GM18858 (cell line): ENCODE data around the gene MGARP.
"Not testable (repeated sequence)": the region's sequence is repeated elsewhere in the genome, so short reads cannot be mapped to it uniquely, and the experiment has no call there.

Experiments used
- ATAC-seq: cut with Tn5 transposase; IDR thresholded peaks from one replicate; pipeline ENCODE4 v1.9.1; 2021; ENCODE audit not compliant: unreplicated experiment

The MGARP gene

DNA sequence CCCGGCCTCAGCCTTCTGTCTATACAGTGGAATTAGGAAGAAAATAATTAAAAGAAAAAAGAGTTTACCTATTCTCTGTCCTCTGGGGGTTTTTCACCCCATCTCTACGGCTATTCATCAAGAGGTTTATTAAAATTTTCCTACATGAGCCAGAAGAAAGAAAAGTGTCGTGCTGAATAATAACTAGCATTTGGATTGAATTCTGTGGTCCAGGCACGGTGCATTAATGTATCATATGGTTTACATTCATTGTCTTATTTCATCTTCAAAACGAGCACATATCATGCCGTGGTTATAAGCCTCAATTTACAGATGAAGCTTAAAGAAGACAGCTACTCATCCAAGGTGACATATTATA lies 15.9 kb upstream of the MGARP start:
- ATAC-seq = no peak

- peak; percentile 77 for ATAC-seq
These were observed 15.3 kb upstream of the MGARP start for GRCh38 chr4:139295206-139295941.

DNA sequence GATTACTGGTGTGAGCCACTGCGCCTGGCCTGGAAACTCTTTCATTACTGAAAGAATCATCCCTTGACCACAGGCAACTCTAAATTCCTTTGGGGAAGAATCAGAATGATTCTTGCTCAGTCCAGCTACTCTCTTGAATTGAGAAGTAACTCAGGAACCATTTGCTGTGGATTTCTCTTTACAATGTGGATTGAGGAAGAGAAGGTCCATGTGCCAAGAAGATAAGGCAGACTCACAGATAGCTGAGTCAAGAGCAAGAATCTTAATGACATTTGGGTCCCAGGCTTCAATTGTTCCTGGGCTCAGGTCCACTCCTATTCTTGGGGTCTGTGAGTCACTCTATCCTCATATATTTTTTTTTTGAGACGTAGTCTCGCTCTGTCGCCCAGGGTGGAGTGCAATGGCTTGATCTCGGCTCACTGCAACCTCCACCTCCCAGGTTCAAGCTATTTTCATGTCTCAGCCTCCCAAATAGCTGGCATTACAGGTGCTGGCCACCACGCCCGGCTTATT lies 6.2 kb upstream of the MGARP start:
- no peak for ATAC-seq

DNA sequence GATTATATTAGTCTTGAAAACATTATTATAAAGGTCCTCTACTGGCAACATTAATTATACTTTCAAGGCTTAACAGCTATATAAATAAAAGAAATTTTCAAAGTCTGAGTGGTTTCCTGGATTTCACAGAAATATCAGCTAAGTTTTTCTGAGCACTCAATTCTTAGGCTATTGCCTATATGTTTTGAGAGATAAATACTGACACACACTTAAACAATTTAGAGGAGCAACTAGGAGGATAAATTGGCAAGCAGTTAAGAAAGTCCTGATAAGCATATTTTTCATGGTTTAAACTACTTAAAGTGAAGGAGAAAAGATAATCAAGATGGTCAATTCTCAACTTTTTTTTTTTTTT lies 2.7 kb upstream of the MGARP start:
- ATAC-seq = no peak

DNA sequence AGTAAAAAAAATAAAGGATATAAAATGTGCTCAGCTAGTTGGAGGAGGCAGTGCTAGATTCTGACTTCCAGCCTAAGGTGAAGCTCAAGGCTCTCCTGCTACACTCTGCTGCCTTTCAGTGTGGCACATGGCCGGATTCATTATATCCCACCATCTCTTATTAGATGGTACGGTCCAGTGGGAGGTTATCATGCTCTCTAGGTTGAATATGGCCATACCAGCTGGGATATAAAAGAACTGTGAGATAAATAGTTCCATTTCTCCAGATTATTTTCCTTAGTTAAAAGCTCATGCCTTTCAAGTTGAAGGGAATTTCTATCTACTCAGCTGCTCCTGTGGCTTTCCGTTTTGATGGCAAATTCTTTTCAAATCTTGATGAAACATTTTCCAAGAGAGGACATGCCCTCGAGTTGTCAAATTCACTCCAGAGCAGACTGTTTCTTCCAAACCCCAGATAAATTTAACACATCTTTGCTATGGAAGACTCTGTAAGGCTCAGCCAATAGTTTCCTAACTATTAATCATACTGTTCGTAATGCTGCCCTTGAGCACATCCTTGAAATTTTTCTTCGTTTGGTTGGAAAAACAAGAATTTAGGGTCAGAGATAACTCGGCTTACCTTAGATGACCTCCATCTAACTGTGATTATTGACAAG lies 2.2 kb upstream of the MGARP start:
- no peak for ATAC-seq

- no peak for ATAC-seq
These were observed 889 bp downstream of the MGARP start for GRCh38 chr4:139278912-139279759.

- no peak for ATAC-seq
These were observed 1.5 kb downstream of the MGARP start for GRCh38 chr4:139278485-139278884.

GRCh38 chr4:139275281-139275735 lies 4.7 kb downstream of the MGARP start:
- ATAC-seq = no peak

DNA sequence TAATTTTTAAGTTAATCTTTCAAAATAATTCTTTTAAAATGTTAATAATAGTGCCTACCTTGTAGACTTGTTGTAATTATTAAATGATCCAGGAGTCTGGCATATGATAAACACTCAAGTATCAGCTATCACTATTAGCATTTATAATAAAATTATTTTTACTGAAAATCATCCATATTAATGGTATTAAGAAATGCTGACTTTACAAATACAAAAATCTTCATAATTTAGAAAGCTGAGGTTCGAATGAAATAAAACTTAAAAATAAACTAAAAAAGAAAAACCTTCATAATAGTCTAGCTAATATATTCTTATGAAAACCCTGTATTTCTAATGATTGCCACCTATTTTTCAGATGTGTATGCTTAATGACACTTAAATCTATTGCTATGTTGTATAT lies 5.2 kb downstream of the MGARP start:
- ATAC-seq = no peak

GRCh38 chr4:139273835-139274234 lies 6.2 kb downstream of the MGARP start:
- no peak for ATAC-seq

DNA sequence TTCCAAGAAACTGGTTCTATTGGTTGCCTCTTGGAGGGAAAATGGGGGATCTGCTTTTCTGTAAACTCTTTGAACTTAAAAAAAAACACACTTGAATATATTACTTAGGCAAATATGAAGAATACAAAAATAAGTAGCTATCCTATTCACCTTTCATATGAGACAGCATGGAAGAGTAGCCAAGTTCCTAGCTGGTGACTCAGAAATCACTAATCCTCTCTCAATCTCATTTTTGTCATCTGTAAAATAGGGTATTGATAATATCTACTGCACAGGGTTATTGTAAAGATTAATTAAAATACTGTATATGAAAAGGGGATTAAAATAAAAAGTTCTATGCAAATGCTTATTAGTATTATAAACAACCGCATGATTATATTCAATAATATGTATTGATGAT lies 12.7 kb downstream of the MGARP start:
- no peak for ATAC-seq

DNA sequence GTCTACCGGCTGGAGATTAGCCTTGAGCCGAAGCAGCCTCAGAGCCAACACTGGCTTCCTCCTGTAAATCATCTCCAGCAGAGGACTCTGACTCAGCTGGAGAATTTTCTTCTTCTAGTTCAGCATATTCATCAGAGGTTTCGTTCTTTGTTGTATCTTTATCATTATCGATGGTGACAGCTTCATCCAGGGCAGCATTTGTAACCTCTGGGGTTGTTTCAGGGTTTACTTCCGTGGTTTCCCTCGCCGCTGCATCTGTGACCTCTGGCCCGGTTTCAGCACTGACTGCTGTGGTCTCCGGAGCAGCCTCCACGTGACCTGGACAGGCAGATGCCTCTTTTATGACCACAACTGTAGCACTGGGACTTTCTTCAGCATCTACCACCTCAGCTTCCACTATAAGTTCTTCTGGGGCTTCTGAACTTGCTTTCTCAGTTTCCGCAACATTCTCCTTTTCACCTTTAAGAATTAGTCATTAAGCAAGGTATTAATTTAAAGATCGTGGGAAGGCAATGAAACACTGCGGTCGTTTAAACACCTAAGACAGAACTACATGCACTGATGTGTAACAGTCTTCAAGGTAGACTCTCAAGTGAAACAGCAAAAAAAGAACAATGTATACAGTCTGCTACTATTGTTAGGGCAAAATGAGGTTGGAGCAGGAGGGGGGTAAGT lies 13.3 kb downstream of the MGARP start:
- peak; percentile 91 for ATAC-seq

DNA sequence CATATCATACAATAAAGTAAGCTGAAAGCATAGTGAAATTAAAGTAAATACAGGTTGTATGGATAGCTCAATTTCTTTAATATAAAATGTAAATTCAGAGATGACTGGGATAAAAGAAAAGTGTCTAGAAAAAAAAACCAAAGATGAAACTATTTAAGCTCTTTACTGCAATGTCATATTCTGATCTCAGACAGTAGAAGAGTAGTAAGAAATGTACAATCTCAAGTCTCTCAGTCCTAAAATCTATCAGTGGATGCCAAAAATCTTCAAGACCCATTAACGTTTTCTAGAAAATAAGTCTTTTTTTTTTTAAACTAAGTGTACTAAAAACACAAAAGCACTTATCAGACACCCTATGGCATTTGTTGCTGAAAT lies 13.8 kb downstream of the MGARP start:
- no peak for ATAC-seq

- no peak for ATAC-seq
These were observed 14.4 kb downstream of the MGARP start for GRCh38 chr4:139265654-139266053.

DNA sequence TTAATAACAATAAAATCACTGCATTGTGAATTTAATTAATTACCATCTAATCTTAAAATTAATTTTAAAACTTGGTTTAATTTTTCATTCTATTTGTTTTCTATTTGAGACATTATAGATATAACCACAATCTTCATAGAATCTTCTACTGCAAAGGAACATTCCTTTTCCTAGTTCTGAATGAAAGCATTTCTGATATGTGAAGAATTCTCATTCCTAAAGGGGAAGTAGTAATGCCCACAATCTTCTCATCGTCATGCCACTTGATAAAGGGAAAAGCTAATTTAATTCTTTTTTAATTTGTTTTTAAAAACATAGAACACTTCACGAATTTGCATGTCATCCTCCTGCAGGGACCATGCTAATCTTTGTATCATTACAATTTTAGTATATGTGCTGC lies 23.7 kb downstream of the MGARP start:
- no peak for ATAC-seq

- ATAC-seq = not testable (repeated sequence)
These were observed 24.4 kb downstream of the MGARP start for GRCh38 chr4:139255581-139255980.

DNA sequence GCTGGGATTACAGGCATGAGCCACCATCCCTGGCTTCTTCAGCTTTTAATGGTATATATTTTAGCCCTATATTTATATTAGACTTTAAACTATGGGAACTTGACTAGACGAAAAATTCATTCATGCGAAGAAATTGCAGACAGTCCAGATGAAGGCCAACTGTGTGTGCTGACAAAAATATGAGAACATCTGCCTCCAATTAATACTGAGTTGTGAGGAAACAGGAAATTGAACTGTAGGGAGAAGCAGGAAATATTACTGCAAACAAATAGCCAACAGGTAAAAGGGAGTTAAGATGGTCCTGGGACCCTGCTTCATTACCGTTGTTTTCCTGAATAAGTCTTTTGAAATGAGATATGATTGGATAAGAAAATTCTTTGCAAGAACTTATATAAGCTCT lies 26.3 kb downstream of the MGARP start:
- no peak for ATAC-seq

GRCh38 chr4:139253046-139253445 lies 27.0 kb downstream of the MGARP start:
- no peak for ATAC-seq

GRCh38 chr4:139247700-139248238 lies 32.3 kb downstream of the MGARP start:
- ATAC-seq = no peak

- no peak for ATAC-seq
These were observed 32.8 kb downstream of the MGARP start for GRCh38 chr4:139247241-139247640.

DNA sequence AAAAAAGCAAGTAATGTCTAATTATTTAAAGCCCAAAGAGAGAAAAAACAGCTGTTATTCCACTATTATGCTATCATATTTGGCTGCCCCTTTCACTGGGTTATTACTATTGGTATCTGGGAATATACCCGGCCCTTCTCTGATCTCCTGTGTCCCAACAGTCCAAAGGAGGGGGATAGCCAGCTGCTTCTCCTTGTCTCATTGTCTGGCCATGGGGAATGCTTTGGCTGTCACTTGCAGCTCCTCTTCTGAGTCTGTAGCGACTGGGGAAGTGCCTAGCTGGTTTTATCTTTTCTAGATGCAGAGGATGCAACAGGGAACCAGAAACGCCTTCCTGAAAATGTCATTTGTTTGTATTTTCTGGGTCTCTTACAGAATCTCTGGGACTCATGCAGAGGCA lies 33.9 kb downstream of the MGARP start:
- no peak for ATAC-seq
